MCF 10A (cell line): ENCODE data around the gene LRRFIP1. TPM values are rescaled to one million over a fixed set of nuclear protein-coding genes. Genes with fewer than 3 reads are reported as not detected.

ENCODE experiments used
- BruUV-seq: library from RNA; stranded (reverse); fragments of 400-500 nt; replicated peaks from 2 replicates; lab custom pipeline; 2021; lab: Mats Ljungman, UMichigan
- CTCF ChIA-PET: fragments of 300-600 bp; sonication (Branson Sonifier 250); formaldehyde crosslinking; extraction: SDS; loops from one replicate; lab custom pipeline; 2021; ENCODE audit warnings: antibody characterized with exemption, inconsistent platforms; lab: Yijun Ruan, JAX
- POLR2A ChIA-PET: fragments of 300-600, 350-650 bp; sonication (Branson Sonifier 250); formaldehyde crosslinking; extraction: SDS; loops from one replicate; lab custom pipeline; 2020; ENCODE audit warnings: antibody characterized with exemption, inconsistent platforms; lab: Yijun Ruan, JAX
- DNase-seq: peaks from one replicate; pipeline ENCODE4 v3.0.0-alpha.2; 2018; ENCODE audit not compliant: unreplicated experiment
- H3K27ac Mint-ChIP-seq: one replicate; pipeline ENCODE4 v1.8.0; 2022; ENCODE audit warnings: mild to moderate bottlenecking, low read depth, mixed read lengths; ENCODE audit not compliant: unreplicated experiment
- H3K27me3 Mint-ChIP-seq: one replicate; pipeline ENCODE4 v1.8.0; 2022; ENCODE audit warnings: mixed read lengths; ENCODE audit not compliant: insufficient read depth, unreplicated experiment
- H3K36me3 Mint-ChIP-seq: one replicate; pipeline ENCODE4 v1.8.0; 2022; ENCODE audit warnings: mild to moderate bottlenecking, moderate library complexity, mixed read lengths; ENCODE audit not compliant: insufficient read depth, unreplicated experiment
- H3K4me1 Mint-ChIP-seq: one replicate; pipeline ENCODE4 v1.8.0; 2022; ENCODE audit warnings: mixed read lengths; ENCODE audit not compliant: insufficient read depth, unreplicated experiment
- H3K4me3 Mint-ChIP-seq: one replicate; pipeline ENCODE4 v1.8.0; 2022; ENCODE audit warnings: mild to moderate bottlenecking, moderate library complexity, mixed read lengths; ENCODE audit not compliant: unreplicated experiment
- H3K9me3 Mint-ChIP-seq: one replicate; pipeline ENCODE4 v1.8.0; 2022; ENCODE audit warnings: mixed read lengths; ENCODE audit not compliant: unreplicated experiment
- intact Hi-C: fragments of 100-400 bp; cut with micrococcal nuclease; formaldehyde crosslinking; loops from 2 replicates; pipeline ENCODE4 v1.14.1; 2022
- total RNA-seq: library from RNA; stranded (reverse); gene quantifications from 2 replicates; pipeline ENCODE4 v1.2.3, GENCODE V29; 2022
- TF ChIP-seq, protein P1 (sequence below): fragments of 200-600 bp; IDR thresholded peaks from one replicate; pipeline ENCODE4 v1.8.0; 2022; ENCODE audit warnings: antibody characterized with exemption, mild to moderate bottlenecking; ENCODE audit not compliant: unreplicated experiment

LRRFIP1 gene
- total RNA-seq, 1 experiment from 2014 or later = 197 TPM

DNA sequence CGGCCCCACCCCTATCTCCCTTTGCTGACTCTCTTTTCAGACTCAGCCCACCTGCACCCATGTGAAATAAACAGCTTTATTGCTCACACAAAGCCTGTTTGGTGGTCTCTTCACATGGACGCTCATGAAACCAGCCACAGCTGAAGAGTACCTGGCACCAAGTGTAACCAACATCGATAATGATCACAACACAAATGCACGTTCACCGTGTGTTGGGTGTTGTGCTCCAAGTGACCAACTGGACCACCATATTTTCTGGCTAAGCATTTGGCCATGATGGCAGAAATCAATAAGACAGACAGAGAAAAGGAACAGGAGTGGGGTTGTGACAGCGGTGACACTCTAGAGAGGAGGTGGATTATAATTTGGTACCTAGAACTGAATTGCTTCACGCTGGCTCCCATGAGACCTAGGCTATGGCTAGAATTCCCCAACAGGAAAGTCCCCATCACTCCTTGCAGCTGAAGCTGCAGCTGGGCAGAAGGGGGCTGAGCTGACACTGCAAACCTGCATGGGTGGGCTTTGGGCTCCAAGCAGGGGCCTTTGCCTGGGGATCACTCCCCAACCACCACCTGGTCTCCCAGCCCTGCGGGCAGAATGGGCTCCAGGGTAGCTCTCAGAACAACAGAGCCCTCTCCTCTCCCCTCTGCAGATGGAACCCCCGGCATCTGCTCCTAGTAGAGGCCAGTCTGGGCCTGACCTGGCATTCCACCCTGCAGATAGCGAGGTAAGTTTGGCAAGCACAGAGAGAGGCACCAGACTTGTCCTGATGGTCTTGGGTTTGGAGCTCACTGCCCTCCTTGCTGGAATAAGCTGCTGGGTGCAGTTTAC lies 14.6 kb upstream of the LRRFIP1 start:
- Mint-ChIP-seq H3K4me1 (peaks cover 6% of the 10 kb centered on the region), H3K9me3 (no peaks in the 10 kb centered on the region), H3K4me3 (no peak overlapping the region), H3K27me3 (peaks cover 9% of the 10 kb centered on the region), H3K27ac (no peak overlapping the region), H3K36me3 (no peaks in the 10 kb centered on the region)
- POLR2A ChIA-PET = no interaction called here
- intact Hi-C loops = no loop called here
- CTCF ChIA-PET = interaction anchor here (0.7 to 1.1 kb wide), 3 partner anchors 13 to 469 kb away, joined by 3 read pairs; no protein-coding TSS in a partner anchor
- no TSS peak for BruUV-seq
- DNase-seq = no peak
- TF ChIP-seq, protein P1, sequence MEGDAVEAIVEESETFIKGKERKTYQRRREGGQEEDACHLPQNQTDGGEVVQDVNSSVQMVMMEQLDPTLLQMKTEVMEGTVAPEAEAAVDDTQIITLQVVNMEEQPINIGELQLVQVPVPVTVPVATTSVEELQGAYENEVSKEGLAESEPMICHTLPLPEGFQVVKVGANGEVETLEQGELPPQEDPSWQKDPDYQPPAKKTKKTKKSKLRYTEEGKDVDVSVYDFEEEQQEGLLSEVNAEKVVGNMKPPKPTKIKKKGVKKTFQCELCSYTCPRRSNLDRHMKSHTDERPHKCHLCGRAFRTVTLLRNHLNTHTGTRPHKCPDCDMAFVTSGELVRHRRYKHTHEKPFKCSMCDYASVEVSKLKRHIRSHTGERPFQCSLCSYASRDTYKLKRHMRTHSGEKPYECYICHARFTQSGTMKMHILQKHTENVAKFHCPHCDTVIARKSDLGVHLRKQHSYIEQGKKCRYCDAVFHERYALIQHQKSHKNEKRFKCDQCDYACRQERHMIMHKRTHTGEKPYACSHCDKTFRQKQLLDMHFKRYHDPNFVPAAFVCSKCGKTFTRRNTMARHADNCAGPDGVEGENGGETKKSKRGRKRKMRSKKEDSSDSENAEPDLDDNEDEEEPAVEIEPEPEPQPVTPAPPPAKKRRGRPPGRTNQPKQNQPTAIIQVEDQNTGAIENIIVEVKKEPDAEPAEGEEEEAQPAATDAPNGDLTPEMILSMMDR = no peak

DNA sequence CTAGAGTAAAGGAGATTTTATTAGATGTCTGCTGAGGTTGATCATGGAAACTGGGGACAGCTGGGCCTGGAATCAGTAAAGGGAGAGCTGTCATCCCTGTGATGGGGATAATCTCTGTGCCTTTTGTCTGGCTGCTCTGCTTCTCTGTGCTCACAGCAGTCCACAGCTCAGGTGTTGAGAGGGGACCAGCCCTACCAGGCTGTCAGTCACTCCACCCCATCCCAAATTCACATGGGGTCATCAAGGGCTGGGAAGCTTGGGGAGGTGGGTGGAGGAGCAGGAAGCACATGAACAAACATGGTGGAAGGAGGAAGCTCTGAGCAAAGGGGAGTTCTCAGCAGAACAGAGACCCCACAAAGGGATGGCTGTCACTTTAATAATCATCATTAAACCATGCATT lies 13.7 kb upstream of the LRRFIP1 start:
- BruUV-seq = no TSS peak
- Mint-ChIP-seq H3K36me3 (no peaks in the 10 kb centered on the region), H3K4me1 (peaks cover 6% of the 10 kb centered on the region), H3K27ac (no peak overlapping the region), H3K4me3 (no peak overlapping the region), H3K9me3 (no peaks in the 10 kb centered on the region), H3K27me3 (peaks cover under 1% of the 10 kb centered on the region)
- TF ChIP-seq, protein P1 = no peak
- no peak for DNase-seq
- ChIA-PET POLR2A (no interaction called here), CTCF (interaction anchor here (0.7 to 1.1 kb wide), 2 partner anchors 13 to 132 kb away, joined by 3 read pairs; no protein-coding TSS in a partner anchor)
- intact Hi-C loops = no loop called here

DNA sequence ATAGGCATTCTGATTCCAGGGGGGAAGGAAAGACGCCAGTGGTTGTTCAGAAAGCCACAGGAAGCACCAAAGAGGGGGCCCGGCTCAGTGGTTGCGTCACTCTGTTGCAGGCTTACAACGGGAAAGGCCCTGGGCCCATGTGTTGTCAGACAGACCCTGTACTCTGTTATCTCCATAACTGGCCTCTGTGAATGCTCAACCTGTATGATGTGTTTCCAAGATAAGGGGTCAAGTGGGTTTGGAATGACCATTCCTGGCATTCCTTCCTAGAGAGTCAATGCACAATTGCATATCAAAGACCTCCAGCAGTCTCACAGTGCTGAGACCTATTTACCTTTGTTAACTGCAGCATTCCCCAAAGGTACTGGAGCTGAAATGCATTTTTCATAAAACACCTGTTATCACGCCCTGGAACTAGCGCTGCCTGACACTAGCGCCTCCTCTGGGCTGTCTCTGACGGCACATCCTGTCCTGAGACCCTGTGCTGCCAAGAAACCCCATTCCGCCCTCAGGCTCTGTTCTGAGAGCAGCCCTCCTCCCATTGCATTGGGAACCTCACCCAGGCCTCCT lies 13.2 kb upstream of the LRRFIP1 start:
- BruUV-seq = no TSS peak
- no peak for DNase-seq
- Mint-ChIP-seq H3K4me3 (no peak overlapping the region), H3K4me1 (peaks cover 6% of the 10 kb centered on the region), H3K36me3 (no peaks in the 10 kb centered on the region), H3K27me3 (no peaks in the 10 kb centered on the region), H3K27ac (no peak overlapping the region), H3K9me3 (no peaks in the 10 kb centered on the region)
- TF ChIP-seq, protein P1 = peak; percentile 6
- CTCF ChIA-PET = interaction anchor here (1.1 kb wide), 1 partner anchor 131 kb away, joined by 3 read pairs; no protein-coding TSS in a partner anchor
- intact Hi-C loops = no loop called here
- POLR2A ChIA-PET = no interaction called here

DNA sequence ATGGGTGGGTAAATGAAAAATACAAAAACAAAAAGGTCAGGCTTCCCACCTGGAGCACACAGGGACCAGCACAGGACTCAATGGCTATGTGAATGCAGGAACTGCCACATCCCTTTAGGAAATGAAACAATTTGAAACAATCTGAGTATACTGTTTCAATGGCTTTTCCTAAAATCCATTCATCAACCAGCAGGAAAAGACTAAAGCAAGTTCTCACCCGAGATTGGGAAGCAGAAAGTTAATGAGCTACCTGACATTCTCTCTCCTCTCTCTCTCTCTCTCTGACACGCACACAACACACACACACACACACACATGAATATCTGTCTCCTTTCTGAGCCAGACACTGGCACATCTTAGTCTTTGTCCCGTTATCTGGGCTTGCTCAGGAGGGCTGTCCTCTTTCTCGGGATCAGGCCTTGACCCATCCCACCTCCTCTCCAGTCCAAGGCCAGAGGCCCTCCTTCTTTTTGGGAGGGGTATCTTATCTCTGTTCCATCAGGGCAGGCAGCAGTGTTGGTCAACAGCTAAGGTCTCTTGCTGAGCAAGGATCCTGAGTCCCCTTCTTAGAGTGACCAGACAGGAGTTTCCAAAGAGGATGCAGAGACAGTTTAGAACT lies 11.6 kb upstream of the LRRFIP1 start:
- no TSS peak for BruUV-seq
- Mint-ChIP-seq H3K36me3 (no peaks in the 10 kb centered on the region), H3K27ac (no peak overlapping the region), H3K4me1 (peaks cover 6% of the 10 kb centered on the region), H3K4me3 (no peak overlapping the region), H3K9me3 (no peaks in the 10 kb centered on the region), H3K27me3 (no peaks in the 10 kb centered on the region)
- intact Hi-C loops = no loop called here
- POLR2A ChIA-PET = interaction anchor here (0.9 kb wide), 1 partner anchor 47 kb away, joined by 4 read pairs; no protein-coding TSS in a partner anchor
- TF ChIP-seq, protein P1 = no peak
- DNase-seq = no peak
- CTCF ChIA-PET = no interaction called here
